Eye (tissue), 1 donor: Measurements from ENCODE around the gene NKAIN2.
"Not testable (repeated sequence)": the region's sequence is repeated elsewhere in the genome, so short reads cannot be mapped to it uniquely, and the experiment has no call there.

Experiments
- DNase-seq: peaks from one replicate; pipeline ENCODE4 v3.0.0-alpha.2; 2015

The NKAIN2 gene

GRCh38 chr6:124233221-124233620 is 429.6 kb downstream of the NKAIN2 start:
- no peak for DNase-seq

GRCh38 chr6:124234801-124235200 is 431.1 kb downstream of the NKAIN2 start:
- no peak for DNase-seq

GRCh38 chr6:124237911-124238310 is 434.2 kb downstream of the NKAIN2 start:
- no peak for DNase-seq

- DNase-seq, result not testable (repeated sequence)
These were observed 434.7 kb downstream of the NKAIN2 start for GRCh38 chr6:124238408-124238807.

- DNase-seq, result no peak
These were observed 451.4 kb downstream of the NKAIN2 start for GRCh38 chr6:124254941-124255685.

GRCh38 chr6:124260337-124260736 is 456.7 kb downstream of the NKAIN2 start:
- no peak for DNase-seq

- DNase-seq, result no peak
These were observed 466.1 kb downstream of the NKAIN2 start for GRCh38 chr6:124269733-124270132.

- DNase-seq, result no peak
These were observed 470.0 kb downstream of the NKAIN2 start for GRCh38 chr6:124273701-124274100.

- DNase-seq, result no peak
These were observed 478.9 kb downstream of the NKAIN2 start for GRCh38 chr6:124282541-124282940.

GRCh38 chr6:124283486-124283885 is 479.8 kb downstream of the NKAIN2 start:
- DNase-seq, result peak; percentile 31

GRCh38 chr6:124285146-124285545 is 481.5 kb downstream of the NKAIN2 start:
- no peak for DNase-seq

- no peak for DNase-seq
These were observed 491.0 kb downstream of the NKAIN2 start for GRCh38 chr6:124294574-124295200.

GRCh38 chr6:124297507-124297906 is 493.8 kb downstream of the NKAIN2 start:
- DNase-seq, result no peak

GRCh38 chr6:124298730-124299129 is 495.1 kb downstream of the NKAIN2 start:
- peak; percentile 70 for DNase-seq

GRCh38 chr6:124300907-124301306 is 497.2 kb downstream of the NKAIN2 start:
- DNase-seq, result not testable (repeated sequence)

GRCh38 chr6:124303971-124304370 is 500.3 kb downstream of the NKAIN2 start:
- DNase-seq, result no peak

GRCh38 chr6:124310139-124310538 is 506.5 kb downstream of the NKAIN2 start:
- no peak for DNase-seq

GRCh38 chr6:124319410-124319809 is 515.7 kb downstream of the NKAIN2 start:
- DNase-seq, result no peak

GRCh38 chr6:124324237-124324636 is 520.6 kb downstream of the NKAIN2 start:
- no peak for DNase-seq

GRCh38 chr6:124330197-124330596 is 526.5 kb downstream of the NKAIN2 start:
- no peak for DNase-seq

GRCh38 chr6:124334359-124334758 is 530.7 kb downstream of the NKAIN2 start:
- DNase-seq, result no peak

- DNase-seq, result no peak
These were observed 536.1 kb downstream of the NKAIN2 start for GRCh38 chr6:124339610-124340334.

- DNase-seq, result not testable (repeated sequence)
These were observed 544.7 kb downstream of the NKAIN2 start for GRCh38 chr6:124348339-124348738.

GRCh38 chr6:124355146-124355545 is 551.5 kb downstream of the NKAIN2 start:
- DNase-seq, result no peak
